Putamen (tissue), 1 donor: ENCODE data around the gene RNPEP.
"Not testable (repeated sequence)": the region's sequence is repeated elsewhere in the genome, so short reads cannot be mapped to it uniquely, and the experiment has no call there.

Source experiments
- DNase-seq: peaks from one replicate; pipeline ENCODE4 v3.0.0-alpha.2; 2016; ENCODE audit warnings: low spot score

Gene RNPEP

DNA sequence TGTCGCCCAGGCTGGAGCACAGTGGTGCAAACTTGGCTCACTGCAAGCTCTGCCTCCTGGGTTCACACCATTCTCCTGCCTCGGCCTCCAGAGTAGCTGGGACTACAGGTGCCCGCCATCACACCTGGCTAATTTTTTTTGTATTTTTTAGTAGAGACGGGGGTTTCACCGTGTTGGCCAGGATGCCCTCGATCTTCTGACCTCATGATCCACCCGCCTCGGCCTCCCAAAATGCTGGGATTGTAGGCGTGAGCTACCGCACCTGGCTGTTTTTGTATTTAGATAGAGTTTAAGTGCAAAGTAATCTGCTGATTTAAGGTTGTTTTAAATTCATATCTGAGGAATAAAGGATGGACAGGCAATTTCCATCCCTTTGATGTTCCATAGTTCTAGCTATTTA is 20.1 kb upstream of the RNPEP start:
- not testable (repeated sequence) for DNase-seq

- no peak for DNase-seq
Observed at GRCh38 chr1:201964261-201964660, 18.2 kb upstream of the RNPEP start.

DNA sequence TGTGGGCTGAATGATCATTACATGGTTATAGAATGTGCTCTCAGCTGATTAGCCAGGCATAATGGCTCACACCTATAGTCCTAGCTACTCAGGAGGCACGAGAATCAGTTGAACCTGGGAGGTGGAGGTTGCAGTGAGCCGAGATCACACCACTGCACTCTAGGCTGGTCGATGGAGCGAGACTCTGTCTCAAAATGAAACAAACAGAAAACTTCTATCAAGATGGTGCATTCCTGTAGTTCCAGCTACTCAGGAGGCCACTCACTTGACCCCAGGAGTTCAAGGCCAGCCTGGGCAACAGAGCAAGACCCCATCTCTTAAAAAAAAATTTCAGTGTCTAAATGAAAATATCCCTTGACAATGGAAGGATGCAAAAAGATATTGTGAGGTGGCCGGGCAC is 16.3 kb upstream of the RNPEP start:
- no peak for DNase-seq

DNA sequence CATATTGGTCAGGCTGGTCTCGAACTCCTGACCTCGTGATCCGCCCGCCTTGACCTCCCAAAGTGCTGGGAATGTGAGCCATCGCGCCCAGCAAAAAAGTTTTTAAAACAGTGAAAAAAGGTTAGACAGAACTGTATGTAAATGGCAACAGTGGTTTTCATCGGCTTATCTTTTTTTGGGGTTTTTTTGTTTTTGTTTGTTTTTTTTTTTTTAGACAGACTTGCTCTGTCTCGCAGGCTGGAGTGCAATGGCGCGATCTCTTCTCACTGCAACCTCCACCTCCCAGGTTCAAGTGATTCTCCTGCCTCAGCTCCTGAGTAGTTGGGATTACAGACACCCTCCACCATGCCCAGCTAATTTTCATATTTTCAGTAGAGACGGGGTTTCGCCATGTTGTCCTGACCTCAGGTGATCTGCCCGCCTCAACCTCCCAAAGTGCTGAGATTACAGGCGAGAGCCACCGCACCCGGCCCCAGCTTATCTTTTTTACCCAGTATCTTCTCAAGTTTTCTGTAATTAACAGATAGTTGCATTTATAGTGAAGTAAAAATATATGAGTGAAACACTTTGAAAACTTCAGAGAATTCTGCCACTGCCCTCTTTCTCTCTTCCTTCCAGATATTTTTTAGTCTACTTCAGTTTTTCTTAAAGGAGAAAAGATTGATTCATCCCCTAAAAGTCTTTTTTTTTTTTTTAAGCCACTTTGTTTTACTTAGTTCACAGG is 14.1 kb upstream of the RNPEP start:
- no peak for DNase-seq

DNA sequence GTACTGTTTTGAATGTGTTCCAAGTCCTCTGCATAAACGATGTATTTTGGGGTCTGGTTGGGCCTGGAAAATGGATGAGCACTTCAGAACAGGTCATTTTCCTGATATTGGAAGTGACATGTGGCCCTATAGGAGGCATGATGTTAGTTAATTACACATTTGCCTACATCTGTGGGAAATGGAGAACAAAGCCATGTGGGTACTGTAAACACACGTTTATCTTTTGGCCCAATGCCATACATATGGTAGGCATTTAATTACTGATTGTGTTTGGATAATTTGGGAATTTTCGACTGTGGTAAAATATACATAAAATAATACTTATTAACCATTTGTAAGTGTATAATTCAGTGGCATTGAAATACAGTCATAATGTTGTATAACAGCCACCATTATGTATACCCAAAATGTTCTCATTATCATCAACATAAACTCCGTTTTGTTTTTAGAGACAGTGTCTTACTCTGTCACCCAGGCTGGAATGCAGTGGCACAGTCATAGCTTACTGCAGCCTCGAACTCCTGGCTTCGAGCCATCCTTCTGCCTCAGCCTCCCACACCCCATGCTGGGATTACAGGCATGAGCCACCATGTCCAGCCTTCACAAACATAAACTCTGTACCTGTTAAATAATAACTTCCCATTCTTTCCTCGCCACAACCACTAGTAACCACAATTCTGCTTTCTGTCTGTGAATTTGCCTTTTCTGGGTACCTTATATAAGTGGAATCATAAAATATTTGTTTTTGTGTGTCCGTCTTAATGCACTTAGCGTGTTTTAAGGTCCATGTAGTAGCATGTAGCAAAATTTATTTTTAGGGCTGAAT is 11.9 kb upstream of the RNPEP start:
- DNase-seq, result no peak

- DNase-seq, result peak; percentile 70
Observed at GRCh38 chr1:201982082-201982622, 296 bp upstream of the RNPEP start.

- no peak for DNase-seq
Observed at GRCh38 chr1:201983380-201983805, 945 bp downstream of the RNPEP start.

- no peak for DNase-seq
Observed at GRCh38 chr1:201984446-201984845, 2.0 kb downstream of the RNPEP start.

DNA sequence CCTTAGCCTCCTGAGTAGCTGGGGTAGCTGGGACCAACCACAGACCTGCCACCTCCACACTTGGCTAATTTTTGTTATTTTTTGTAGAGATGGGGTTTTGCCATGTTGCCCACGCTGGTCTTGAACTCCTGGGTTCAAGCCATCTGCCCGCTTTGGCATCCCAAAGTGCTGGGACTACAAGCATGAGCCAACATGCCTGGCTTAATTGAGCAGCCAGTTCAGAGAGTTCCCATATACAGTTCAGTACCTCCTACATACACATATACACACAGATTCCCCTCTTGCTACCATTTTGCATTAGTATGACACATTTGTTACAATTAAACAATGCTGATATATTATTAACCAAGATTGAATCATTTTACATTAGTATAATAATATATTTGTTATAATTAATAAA is 2.9 kb downstream of the RNPEP start:
- DNase-seq, result no peak

GRCh38 chr1:201988601-201989000 is 6.2 kb downstream of the RNPEP start:
- DNase-seq, result no peak

DNA sequence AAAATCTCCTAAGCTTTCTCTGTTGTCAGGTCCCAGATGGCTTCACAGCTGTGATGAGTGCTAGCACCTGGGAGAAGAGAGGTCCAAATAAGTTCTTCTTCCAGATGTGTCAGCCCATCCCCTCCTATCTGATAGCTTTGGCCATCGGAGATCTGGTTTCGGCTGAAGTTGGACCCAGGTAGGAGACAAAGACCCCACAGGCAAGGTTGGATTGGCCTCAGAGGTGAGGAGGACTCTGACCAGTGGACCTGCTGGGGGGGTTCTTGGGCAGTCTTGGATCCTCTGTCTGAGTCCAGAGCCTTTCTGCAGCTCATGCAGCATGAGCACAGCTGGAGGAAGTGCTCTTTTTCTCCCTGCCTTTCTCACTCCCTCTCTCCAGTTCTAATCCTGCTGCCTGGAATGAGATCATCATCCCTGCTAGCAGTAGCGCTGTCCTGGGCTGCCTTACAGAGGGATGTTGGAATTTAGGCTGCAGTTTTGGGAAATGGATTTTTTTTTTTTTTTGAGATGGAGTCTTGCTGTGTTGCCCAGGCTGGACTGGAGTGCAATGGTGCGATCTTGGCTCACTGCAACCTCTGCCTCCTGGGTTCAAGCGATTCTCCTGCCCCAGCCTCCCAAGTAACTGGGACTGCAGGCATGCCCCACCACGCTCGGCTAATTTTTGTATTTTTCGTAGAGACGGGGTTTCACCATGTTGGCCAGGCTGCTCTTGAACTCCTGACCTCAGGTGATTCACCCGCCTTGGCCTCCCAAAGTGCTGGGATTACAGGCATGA is 7.1 kb downstream of the RNPEP start:
- DNase-seq, result no peak

DNA sequence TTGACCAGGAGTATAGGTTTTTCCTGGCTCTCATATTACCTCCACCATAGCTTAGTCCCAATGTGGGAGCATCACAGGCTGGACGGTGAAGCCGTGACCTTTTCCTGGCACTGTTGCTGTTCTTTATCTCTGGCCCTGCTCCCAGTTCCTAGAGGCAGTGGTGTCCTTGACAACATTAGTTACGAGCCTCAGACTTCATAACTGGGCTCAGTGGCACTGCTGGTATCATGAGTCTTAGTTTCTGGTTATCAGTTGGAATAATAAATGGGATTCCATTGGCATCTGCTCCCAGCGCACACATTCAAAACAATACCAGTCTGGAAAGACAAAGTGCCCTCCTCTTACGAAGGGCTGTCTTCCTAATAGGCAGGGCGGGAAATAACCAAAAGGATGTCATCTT is 8.0 kb downstream of the RNPEP start:
- DNase-seq, result no peak

DNA sequence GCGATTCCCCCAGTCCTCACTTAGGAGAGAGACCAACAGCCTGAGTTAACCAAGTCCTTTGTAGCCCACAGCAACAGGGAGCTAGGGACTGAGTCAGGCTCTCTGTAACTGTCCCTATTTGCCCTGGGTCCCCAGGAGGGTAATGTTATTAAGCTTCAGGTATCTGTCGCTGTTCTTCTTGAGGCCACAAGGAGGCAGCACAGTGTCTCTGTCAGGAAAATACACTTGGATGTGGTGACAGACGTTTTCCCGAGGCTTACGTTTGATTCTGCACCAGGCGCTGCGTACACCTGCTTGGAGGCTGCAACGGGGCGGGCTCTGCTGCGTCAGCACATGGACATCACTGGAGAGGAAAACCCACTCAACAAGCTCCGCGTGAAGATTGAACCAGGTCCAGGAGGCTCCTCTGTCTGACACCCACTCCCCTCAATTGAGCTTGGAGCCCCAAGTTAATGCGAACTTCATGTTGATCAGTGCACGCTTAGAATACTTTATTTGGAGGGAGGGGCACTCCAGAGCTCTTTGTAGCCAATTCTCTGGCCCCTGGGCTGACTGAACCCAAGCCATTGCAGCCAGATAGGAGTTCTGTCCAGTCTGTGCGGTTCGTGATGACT is 17.3 kb downstream of the RNPEP start:
- peak; percentile 53 for DNase-seq

DNA sequence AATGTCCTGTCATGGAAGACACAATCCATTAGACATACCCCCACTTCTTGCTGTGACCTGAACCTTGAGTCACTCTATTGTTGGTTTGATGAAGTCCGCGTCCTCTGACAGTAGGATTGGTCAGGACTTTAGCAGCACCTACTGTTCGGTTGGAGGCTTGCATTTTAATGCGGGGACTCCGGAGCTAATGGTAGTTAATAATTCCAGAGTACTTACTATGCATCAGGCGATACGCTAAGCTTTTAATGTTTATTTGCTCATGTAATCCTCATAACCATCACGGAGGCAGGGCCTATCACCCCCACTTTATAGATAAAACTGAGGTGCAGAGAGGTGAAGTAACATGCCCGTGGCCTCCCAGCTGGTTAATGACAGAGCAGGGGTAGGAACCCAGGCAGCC is 20.1 kb downstream of the RNPEP start:
- no peak for DNase-seq

DNA sequence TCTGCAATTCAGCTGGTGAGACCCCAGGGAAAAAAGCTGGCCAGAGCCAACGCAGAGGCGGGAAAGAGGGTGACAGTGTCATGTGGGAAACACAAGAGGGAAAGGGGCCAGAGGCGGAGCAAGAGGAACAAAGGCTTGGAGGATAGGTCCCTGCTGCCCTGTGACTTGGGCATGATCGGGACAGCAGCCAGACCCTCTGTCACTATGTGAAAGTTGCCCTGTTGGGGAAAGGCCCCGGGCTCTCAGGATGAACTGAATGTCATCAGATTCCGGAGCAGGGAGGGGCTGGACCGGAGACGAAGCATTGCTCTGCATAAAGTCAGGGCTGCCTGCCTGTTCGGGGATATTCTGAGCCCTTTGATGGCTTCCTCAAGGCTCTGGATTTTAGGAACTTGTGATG is 22.3 kb downstream of the RNPEP start:
- DNase-seq, result peak; percentile 57

DNA sequence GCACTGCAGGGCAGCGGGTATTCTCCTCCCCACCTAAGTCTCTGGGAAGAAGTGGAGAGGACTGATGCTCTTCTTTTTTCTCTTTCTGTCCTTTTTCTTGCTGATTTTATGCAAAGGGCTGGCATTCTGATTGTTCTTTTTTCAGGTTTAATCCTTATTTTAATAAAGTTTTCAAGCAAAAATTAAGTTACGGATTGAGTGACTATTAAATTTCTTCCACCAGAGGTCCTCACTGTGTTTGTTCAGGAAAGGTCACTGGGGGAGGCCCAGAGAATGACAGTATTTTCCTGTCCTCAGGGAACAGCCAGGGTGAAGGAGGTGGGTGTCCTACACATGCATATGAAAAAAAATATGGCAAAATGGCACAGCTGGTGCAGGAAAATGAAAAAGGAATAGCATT is 23.5 kb downstream of the RNPEP start:
- peak; percentile 33 for DNase-seq

DNA sequence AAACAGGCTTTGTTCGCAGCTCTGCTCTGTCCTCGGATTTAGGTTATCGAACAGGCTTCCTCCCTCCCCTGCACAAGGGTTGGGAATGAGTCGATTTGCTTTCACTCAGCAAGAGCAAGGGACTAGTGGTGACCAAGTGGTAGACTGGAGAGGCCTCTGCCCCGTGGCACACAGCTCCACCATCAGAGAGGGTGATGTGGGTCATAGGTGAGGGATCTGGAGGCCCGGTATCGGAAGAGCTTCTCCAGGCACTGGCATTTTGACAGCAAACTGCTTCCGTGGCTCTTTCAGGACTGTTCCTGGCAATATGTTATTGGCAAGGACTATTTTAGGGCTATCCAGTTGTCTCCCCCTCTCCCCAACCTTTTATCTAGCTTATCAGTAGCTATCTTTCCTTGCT is 24.9 kb downstream of the RNPEP start:
- DNase-seq, result no peak

DNA sequence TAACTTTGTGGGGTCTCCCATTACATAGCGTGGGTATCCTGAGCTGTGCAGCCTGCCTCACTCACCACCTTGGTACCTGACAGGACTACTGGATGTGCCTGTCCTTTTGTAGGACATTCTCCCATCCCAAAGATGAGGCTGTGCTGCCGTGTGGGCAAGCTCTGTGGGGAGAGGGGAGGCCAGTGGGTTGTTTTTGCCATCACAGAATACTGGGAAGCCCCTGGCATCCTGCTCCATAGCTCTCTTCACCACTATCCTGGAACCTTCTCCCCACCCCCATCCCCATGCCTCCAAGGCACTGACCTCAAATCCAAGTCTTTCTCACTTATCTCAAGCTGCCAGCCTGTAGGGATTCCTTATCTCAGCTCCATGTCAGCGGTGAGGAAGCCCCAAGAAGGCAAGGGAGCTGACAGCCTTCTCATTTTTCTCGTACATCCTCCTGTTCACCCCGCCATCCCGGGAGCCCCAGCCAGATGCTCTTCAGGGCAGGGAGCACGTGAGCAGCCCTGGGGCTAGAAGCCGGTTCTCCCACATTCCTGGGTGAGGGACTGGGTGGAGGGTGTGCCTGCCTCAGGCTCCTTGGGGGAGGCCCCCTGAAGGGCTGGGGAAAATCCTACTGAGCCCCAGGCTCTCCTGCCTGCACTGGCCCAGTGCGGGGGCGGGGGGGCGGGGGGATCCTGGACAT is 25.5 kb downstream of the RNPEP start:
- no peak for DNase-seq

GRCh38 chr1:202009326-202010179 is 27.1 kb downstream of the RNPEP start:
- peak; percentile 80 for DNase-seq
